NCI-H1930 (cell line): ENCODE data around the gene TFAM.

ENCODE experiments used
- DNase-seq, 2 experiments: peaks; one replicate each; lab custom pipeline; 2025; lab: John Stamatoyannopoulos, UW

TFAM gene

DNA sequence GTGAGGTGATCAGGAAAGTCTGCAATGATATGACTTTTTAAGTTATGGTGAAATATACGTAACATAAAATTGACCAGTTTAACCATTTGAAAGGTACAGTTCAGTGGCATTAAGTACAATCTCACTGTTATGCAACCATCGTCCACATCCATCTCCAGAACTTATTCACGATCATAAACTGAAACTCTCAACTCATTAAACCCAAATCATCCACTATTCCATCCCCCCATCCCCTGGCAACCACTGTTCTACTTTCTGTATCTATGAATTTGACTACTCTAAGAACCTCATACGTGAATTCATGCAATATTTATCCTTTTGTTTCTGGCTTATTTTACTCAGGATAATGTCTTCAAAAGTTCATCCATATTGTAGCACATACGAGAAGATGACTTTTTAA lies 48.4 kb downstream of the TFAM start:
- DNase-seq = no peak

DNA sequence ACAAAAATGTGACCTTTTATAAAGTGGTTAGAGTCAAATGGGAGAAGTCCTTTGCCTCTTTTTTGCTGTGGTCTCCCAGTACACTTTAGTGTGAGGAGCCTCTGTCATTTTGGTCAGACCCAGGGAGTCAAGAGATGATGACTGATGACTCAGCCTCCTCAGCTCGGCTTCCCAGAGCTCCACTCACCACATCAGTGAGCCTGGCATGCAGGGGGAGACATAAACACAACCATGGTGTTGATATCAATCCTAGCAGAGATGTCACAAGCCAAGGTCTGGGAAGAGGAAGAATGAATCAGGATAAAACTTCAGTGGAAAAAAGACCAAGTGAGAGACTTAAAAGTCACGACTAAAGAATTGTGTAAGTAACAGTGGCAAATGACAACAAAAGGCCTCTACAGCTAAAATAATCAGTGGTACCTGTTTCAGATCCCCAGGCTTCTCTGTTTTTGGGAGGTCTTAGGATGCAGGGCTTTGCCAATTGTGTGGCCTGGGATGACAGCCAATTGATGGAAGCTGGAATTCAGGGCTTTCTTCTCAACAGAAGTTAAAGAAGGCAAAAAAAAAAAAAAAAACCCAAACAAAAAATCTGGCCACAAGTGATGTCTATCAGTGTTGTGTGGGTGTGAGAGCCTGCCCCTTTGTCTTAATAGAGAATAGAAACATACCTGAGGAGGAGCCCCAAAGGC lies 50.2 kb downstream of the TFAM start:
- DNase-seq = no peak

DNA sequence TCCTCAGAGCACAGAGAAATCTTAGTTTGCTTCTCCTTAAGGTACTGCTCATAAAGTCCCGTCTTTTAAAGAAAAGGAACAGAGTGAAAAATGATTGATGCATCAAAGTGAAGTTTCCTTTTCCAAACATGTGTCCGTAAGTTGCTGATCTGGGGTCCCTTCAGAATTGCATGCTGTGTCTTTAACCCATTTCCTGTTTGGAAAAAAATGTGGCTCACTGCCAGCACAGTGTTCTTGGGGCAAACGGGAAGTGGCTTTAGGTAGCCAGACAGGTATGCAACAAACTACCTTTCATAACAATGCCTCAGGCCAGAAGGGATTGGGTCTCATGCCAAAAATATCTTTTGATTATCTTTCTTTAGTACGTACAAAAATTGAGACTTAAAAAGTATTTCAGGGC lies 50.9 kb downstream of the TFAM start:
- DNase-seq = no peak

DNA sequence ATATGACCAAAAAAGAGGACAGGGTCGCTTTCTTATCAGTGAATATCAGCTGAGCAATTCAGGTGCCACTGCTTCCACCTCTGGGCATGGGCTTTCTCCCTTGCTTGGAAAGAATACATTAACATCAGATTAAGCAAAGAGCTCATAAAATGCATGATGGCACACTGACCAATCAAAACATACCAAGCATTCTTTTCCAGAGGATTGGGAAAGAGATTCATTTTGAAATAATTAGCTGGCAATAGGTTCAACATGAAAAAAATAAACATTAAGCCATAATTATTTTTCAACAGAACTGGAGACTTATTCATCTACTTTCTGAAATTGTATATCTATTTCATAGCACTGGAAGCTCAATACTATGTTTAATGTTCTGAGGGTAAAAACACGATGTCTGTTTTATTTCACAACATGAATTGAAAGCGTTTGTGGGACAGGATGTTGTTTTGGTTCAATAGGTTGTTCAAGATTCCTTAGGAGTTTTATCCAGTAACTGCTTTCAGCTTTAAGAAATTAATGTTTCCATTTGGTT lies 53.2 kb downstream of the TFAM start:
- no peak for DNase-seq

DNA sequence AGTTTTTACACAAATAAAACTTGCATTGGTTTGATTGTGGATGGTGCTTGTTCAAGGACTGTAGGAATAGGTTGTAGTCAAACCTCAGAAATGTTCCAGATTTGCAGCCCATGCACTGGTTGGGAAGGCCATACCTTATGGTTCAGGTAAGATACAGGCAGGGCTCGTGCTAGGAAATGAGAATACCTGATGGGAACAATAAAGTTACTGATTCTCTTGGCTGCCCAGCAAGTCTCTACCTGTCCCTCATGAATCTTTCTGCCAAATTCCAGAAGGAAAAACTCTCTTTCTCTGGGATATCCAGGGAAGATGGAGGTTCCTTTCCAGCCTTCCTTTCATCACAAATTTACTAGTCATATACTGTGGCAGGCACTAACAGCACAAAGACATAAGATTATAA lies 53.8 kb downstream of the TFAM start:
- no peak for DNase-seq

DNA sequence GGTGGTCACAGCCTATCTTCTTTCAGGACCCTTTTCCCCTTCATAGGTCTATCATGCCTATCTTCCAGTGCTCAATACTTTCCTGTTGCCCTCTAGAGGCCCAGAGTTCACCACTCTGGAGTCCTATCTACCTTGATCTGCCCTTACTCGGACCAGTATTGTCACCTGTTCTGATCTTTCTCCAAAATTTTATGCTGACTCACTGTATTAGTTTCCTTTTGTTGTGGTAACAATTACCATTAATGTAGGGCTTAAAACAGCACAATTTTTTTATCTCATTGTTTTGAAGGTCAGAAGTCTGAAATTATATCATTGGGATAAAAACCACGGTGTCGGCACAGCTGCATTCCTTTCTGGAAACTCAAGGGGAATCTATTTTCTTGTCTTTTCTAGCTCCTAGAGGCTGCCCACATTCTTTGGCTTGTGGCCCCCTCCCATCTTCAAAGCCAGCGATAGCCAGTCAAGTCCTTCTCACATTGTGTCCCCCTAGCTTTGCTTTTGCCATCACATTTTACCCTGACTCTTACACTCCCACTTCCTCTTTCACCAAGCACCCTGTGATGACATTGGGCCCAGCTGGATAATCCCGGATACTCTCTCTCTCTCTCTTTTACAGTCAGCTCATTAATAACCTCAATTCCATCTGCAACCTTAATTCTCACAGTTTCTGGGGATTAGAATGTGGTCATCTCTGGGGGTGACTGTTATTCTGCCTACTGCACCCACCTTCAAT lies 54.6 kb downstream of the TFAM start:
- no peak for DNase-seq

DNA sequence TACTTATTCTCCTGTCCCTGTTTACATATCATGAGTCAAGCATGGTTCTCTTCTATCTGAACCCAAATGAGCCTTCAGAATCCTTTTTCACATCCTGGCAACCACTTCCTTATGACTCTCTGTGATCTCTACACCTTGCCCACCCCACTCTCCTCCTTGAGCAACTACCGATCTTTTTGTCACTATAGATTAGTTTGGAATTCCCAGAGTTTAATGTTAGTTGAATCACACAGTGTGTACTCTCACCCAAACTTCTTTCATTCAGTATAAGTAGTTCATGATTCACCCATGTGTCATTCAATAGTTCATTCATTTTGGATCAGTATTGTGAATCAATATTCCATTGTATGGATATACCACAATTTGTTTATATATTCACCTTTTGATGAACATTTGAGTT lies 55.3 kb downstream of the TFAM start:
- no peak for DNase-seq

DNA sequence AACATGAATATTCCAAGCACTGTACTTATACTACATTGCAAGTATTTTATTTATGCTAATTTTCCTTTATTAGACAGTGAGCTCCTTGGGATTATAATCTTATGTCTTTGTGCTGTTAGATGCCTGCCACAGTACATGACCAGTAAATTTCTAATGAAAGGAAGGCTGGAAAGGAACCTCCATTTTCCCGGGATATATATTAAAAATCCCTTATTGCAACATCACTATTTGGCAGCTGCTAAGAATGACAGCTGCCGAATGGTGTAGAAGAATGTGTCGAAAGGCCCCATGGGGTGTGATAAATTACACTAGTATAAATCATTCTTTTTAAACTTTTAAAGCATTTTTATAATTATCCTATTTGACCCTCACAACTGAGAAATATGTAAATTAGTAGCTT lies 59.1 kb downstream of the TFAM start:
- DNase-seq = no peak

DNA sequence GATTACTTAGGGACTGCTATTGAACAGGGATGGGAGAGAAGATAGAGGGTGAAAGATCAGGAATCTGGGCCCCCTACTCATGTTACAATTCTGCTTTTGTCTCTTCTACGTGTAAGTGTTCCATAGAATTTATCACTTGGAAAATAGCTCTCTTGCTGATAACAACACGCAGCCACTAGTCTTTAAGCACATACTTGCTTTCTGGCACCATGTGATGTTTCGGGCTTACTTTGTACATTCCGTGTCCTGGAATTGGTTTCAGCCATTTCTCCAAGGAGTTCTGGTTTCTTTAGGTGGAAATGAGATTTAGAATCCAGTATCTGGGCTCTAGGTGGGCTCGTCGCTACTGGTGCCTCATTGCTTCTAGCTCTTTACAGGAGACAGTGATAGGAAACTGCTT lies 59.7 kb downstream of the TFAM start:
- DNase-seq = no peak

DNA sequence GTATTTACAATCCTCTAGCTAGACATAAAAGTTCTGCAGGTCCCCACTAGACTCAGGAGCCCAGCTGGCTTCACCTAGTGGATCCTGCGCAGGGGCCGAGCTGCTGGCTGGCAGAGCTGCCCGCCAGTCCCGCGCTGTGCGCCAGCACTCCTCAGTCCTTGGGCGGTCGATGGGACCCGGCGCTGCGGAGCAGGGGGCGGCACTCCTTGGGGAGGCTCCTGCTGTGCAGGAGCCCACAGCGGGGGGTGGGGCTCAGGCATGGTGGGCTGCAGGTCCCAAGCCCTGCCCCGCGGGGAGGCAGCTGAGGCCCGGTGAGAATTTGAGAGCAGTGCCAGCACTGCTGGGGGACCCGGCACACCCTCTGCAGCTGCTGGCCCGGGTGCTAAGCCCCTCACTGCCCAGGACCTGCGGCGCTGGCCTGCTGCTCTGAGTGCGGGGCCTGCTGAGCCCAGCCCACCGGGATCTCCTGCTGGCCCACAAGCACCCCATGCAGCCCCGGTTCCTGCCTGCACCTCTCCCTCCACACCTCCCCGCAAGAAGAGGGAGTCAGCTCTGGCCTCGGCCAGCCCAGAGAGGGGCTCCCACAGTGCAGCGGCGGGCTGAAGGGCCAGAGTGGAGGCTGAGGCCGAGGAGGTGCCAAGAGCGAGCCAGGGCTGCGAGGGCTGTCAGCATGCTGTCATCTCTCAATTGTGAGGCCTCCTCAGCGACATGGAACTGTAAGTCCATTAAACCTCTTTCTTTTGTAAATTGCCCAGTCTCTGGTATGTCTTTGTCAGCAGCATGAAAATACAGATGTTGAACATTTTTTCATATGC lies 63.1 kb downstream of the TFAM start:
- DNase-seq = no peak
